CD14-positive monocyte (primary cell): ENCODE data around the gene KLHL22. TPM values are rescaled to one million over a fixed set of nuclear protein-coding genes. Genes with fewer than 3 reads are reported as not detected.
A peak's percentile ranks its signal among the peaks of the same experiment; 100 is the strongest.
"Not testable (repeated sequence)": the region's sequence is repeated elsewhere in the genome, so short reads cannot be mapped to it uniquely, and the experiment has no call there.

ENCODE experiments used
- DNase-seq, 3 donors: peaks; one replicate each; pipeline ENCODE4 v3.0.0-alpha.2; 2011 to 2022
- H2AFZ ChIP-seq: 2 replicates; pipeline ENCODE4 v1.6.0; 2012; ENCODE audit warnings: mild to moderate bottlenecking, low read depth, low read length, inconsistent platforms; ENCODE audit not compliant: insufficient read depth, poor library complexity, severe bottlenecking
- H3K27ac ChIP-seq, 2 donors: 1 replicate in 1 of 2; 2 replicates in 1 of 2; pipeline ENCODE4 v1.5.1; 2012 to 2013; ENCODE audit warnings: low read length in 2 of 2, control low read depth in 1 of 2, inconsistent platforms in 1 of 2, low read depth in 1 of 2, mild to moderate bottlenecking in 1 of 2
- H3K27me3 ChIP-seq, 2 donors: one replicate each; pipeline versions ENCODE4 v1.6.0 to v1.6.1; 2011 to 2013; ENCODE audit warnings: low read length in 2 of 2; ENCODE audit not compliant: control insufficient read depth in 2 of 2, insufficient read depth in 2 of 2
- H3K36me3 ChIP-seq, 2 donors: replicated peaks in 1 of 2; 1 replicate in 1 of 2; 2 replicates in 1 of 2; pipeline versions ENCODE4 v1.5.1 to v1.6.1; 2012 to 2013; ENCODE audit warnings: low read length in 2 of 2, control low read depth in 1 of 2, inconsistent platforms in 1 of 2, mild to moderate bottlenecking in 1 of 2; ENCODE audit not compliant: insufficient read depth in 2 of 2, control insufficient read depth in 1 of 2
- H3K4me1 ChIP-seq, 2 donors: 1 replicate in 1 of 2; 2 replicates in 1 of 2; pipeline versions ENCODE4 v1.5.1 to v1.6.1; 2012 to 2013; ENCODE audit warnings: low read length in 2 of 2, control low read depth in 1 of 2, inconsistent platforms in 1 of 2, mild to moderate bottlenecking in 1 of 2, moderate library complexity in 1 of 2; ENCODE audit not compliant: insufficient read depth in 2 of 2, control insufficient read depth in 1 of 2
- H3K4me2 ChIP-seq: replicated peaks from 2 replicates; pipeline ENCODE3; 2012; ENCODE audit warnings: low read length, moderate library complexity, mild to moderate bottlenecking; ENCODE audit not compliant: poor library complexity, severe bottlenecking; ENCODE audit errors: extremely low read depth
- H3K4me3 ChIP-seq, 3 experiments: fragments of 200-600 bp in 1 of 3; sonication (generic) in 1 of 3; replicated peaks in 1 of 3; 1 replicate in 2 of 3; 2 replicates in 1 of 3; pipeline ENCODE4 v1.5.1; 2011 to 2013; ENCODE audit warnings: low read length in 3 of 3, mild to moderate bottlenecking in 3 of 3, control low read depth in 2 of 3, low read depth in 2 of 3, inconsistent platforms in 1 of 3, moderate library complexity in 1 of 3
- H3K79me2 ChIP-seq: 2 replicates; pipeline ENCODE4 v1.6.0; 2012; ENCODE audit warnings: mild to moderate bottlenecking, control low read depth, inconsistent platforms, low read length, moderate library complexity; ENCODE audit not compliant: insufficient read depth
- H3K9ac ChIP-seq: 2 replicates; pipeline ENCODE4 v1.6.0; 2017; ENCODE audit warnings: low read length, mild to moderate bottlenecking; ENCODE audit not compliant: insufficient read depth, poor library complexity, severe bottlenecking
- H3K9me3 ChIP-seq, 2 donors: replicated peaks in 1 of 2; 1 replicate in 1 of 2; 2 replicates in 1 of 2; pipeline versions ENCODE4 v1.5.1 to v1.6.1; 2012 to 2013; ENCODE audit warnings: low read length in 2 of 2, control low read depth in 1 of 2; ENCODE audit not compliant: control insufficient read depth in 1 of 2, insufficient read depth in 1 of 2
- H4K20me1 ChIP-seq: 2 replicates; pipeline ENCODE4 v1.6.0; 2012; ENCODE audit warnings: mild to moderate bottlenecking, low read length, control low read depth, moderate library complexity; ENCODE audit not compliant: insufficient read depth
- H3K27ac Mint-ChIP-seq, 7 donors: one replicate each; pipeline ENCODE4 v1.8.0; 2020; ENCODE audit warnings: mild to moderate bottlenecking in 7 of 7, mixed read lengths in 7 of 7, moderate library complexity in 6 of 7, inconsistent platforms in 2 of 7
- H3K27me3 Mint-ChIP-seq, 3 donors: one replicate each; pipeline ENCODE4 v1.8.0; 2021 to 2022; ENCODE audit warnings: low read depth in 3 of 3, mild to moderate bottlenecking in 3 of 3, mixed read lengths in 3 of 3, moderate library complexity in 3 of 3, inconsistent platforms in 1 of 3
- H3K36me3 Mint-ChIP-seq, 2 donors: one replicate each; pipeline ENCODE4 v1.8.0; 2020; ENCODE audit warnings: mixed read lengths in 2 of 2, inconsistent platforms in 1 of 2, mild to moderate bottlenecking in 1 of 2
- H3K4me1 Mint-ChIP-seq: one replicate; pipeline ENCODE4 v1.8.0; 2020; ENCODE audit warnings: mild to moderate bottlenecking, mixed read lengths
- H3K4me3 Mint-ChIP-seq, 2 donors: one replicate each; pipeline ENCODE4 v1.8.0; 2020; ENCODE audit warnings: mild to moderate bottlenecking in 2 of 2, mixed read lengths in 2 of 2, moderate library complexity in 1 of 2
- H3K9me3 Mint-ChIP-seq, 7 donors: one replicate each; pipeline ENCODE4 v1.8.0; 2020 to 2022; ENCODE audit warnings: mixed read lengths in 7 of 7, mild to moderate bottlenecking in 6 of 7, moderate library complexity in 6 of 7, inconsistent platforms in 2 of 7
- WGBS: methylation state at CpG from one replicate; pipeline ENCODE4 v1.1.5; 2013; ENCODE audit warnings: missing lambda C conversion rate; ENCODE audit not compliant: insufficient coverage; 5-methylcytosine and 5-hydroxymethylcytosine counted together
- intact Hi-C, 2 donors: fragments of 100-400 bp; cut with micrococcal nuclease; formaldehyde crosslinking; loops; one replicate each; pipeline versions ENCODE4 v1.15.0 to v1.15.1; 2023
- polyA plus RNA-seq, 3 donors: library from polyadenylated mRNA; depleted of rRNA in 1 of 3; unstranded in 2 of 3; stranded (reverse) in 1 of 3; fragments of 300-500 nt in 2 of 3; fragments of >200 nt in 1 of 3; fragmentation: Illumina TruSeq in 2 of 3; gene quantifications; 1 replicate in 2 of 3; 2 replicates in 1 of 3; pipeline ENCODE4 v1.2.3, GENCODE V29; 2012 to 2021
- TF ChIP-seq, protein P1 (sequence below): fragments of 200-600 bp; IDR thresholded peaks from one replicate; pipeline ENCODE4 v1.8.0; 2022; ENCODE audit warnings: antibody characterized with exemption, mild to moderate bottlenecking

KLHL22 gene
- polyA plus RNA-seq, 3 donors = 7.8 to 15.6 (median 9.2) TPM

DNA sequence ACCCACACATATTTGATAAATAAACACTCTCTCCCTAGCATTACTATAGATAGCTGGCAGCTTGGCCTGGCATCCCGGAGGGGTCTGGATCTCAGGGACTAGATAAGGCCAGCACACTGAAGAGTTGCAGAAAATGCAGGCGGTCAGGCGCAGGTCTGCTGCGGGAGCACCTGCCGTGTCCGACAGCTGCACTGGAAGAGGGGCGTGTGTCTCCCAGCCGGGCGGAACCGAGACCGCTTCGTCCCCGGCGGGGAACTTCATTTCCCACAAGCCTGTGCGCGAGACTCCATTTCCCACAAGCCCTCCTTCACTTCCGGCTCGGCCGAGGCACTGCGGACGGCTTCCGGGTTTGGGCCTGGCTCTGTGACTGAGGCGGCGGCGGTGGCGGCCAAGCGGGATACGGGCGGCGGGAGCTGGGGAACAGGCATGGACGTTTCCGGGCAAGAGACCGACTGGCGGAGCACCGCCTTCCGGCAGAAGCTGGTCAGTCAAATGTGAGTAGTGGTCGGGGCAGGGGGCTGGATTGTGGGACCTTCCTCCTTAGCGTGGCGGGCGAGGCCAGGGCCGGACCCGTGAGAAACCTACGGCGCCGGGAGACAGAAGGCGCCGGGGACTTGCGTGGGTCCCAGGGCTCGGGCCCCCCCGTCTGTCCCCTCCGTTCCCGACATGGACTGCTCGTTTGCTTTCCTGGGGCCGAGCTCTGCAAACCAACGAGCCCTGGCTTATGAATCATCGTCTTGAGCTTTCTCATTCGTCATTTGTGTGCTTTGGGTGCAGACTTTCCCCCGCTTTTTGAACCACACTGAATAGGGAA, 11.9 kb upstream of the KLHL22 start, which contains the start of gene MED15:
MED15 (plus strand) TSS at position 358 of the 814 bp plus-strand sequence; CDS start at position 427, 69 bp downstream.
- Mint-ChIP-seq H3K36me3 (peaks cover 5 to 10% of the 10 kb centered on the region in 2 donors), H3K9me3 (no peaks in the 10 kb centered on the region), H3K27me3 (peaks cover 0 to 2% (median 2%) of the 10 kb centered on the region in 3 donors), H3K4me3 (peak within 1 kb of the TSS; percentile 96 to 98), H3K27ac (peak within 1 kb of the TSS; percentile 96 to 99 (median 98)), H3K4me1 (peaks cover 47% of the 10 kb centered on the region)
- no peaks in the 10 kb centered on the region for H3K27me3 ChIP-seq
- H2AFZ ChIP-seq = peak within 1 kb of the TSS; percentile 72
- peak within 1 kb of the TSS; percentile 94 to 98 for H3K27ac ChIP-seq
- peak within 1 kb of the TSS; percentile 91 to 99 (median 96) for H3K4me3 ChIP-seq
- DNase-seq = peak; percentile 83 to 91 (median 85)
- H3K36me3 ChIP-seq = peaks cover 0 to 14% of the 10 kb centered on the region in 2 donors
- peaks cover 28 to 42% of the 10 kb centered on the region in 2 donors for H3K4me1 ChIP-seq
- peak within 1 kb of the TSS; percentile 99 for H3K9ac ChIP-seq
- intact Hi-C loops = loop anchor here in 1 of 2 donors (2.0 kb wide), 1 partner anchor 13 kb away; the partner anchor contains the start of gene KLHL22
- peak within 1 kb of the TSS; percentile 99 for H3K4me2 ChIP-seq
- H3K79me2 ChIP-seq = peaks cover 53% of the 10 kb centered on the region
- H4K20me1 ChIP-seq = peaks cover 43% of the 10 kb centered on the region
- TF ChIP-seq, protein P1, sequence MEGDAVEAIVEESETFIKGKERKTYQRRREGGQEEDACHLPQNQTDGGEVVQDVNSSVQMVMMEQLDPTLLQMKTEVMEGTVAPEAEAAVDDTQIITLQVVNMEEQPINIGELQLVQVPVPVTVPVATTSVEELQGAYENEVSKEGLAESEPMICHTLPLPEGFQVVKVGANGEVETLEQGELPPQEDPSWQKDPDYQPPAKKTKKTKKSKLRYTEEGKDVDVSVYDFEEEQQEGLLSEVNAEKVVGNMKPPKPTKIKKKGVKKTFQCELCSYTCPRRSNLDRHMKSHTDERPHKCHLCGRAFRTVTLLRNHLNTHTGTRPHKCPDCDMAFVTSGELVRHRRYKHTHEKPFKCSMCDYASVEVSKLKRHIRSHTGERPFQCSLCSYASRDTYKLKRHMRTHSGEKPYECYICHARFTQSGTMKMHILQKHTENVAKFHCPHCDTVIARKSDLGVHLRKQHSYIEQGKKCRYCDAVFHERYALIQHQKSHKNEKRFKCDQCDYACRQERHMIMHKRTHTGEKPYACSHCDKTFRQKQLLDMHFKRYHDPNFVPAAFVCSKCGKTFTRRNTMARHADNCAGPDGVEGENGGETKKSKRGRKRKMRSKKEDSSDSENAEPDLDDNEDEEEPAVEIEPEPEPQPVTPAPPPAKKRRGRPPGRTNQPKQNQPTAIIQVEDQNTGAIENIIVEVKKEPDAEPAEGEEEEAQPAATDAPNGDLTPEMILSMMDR = no peak
- H3K9me3 ChIP-seq = no peaks in the 10 kb centered on the region
- under 1% methylated on average over 58 of the region's 58 CpGs for WGBS

DNA sequence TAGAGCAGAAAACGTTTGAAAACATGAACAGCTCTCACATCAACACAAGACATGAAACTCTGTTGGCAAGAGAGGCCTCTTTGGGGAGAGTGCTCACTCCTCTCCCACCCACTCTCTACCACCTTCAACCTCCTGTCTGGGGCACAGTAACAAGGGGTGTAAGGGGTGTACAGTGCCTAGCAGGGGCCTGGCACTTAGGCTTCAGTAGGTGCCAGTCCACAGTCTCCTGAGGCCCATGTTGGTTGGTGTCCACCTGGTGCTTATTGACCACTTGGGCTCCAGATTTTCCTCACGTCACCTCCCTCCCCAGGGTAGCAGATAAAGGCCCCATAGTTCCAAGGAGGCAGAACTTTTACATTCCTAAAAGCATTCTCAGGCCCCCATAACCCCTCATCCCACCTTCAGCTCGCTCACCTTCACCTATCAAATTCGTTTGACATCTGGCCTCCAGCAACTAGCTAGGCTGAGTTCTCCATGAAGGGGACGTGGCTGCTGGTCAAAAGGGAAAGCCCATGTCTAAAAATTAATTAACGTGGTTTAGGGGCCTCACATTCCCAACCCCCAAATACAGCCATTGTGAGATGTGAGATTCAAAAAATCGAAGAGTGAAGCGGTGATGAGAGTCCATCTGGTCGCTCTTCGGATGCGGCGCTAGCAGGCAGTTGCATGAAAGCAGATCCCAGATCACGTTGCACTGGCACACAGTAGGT, 11.1 kb upstream of the KLHL22 start:
- no peak for DNase-seq
- peaks cover 45% of the 10 kb centered on the region for H3K79me2 ChIP-seq
- Mint-ChIP-seq H3K27me3 (peaks cover 0 to 2% (median 0%) of the 10 kb centered on the region in 3 donors), H3K27ac (peak overlapping the region in 5 of 7 donors; percentile 97 to 99 (median 98)), H3K36me3 (peaks cover 0 to 13% of the 10 kb centered on the region in 2 donors), H3K4me3 (peak overlapping the region; percentile 96 to 98), H3K4me1 (peaks cover 40% of the 10 kb centered on the region), H3K9me3 (no peaks in the 10 kb centered on the region)
- H4K20me1 ChIP-seq = peaks cover 35% of the 10 kb centered on the region
- H3K27me3 ChIP-seq = no peaks in the 10 kb centered on the region
- no peak overlapping the region for H3K9ac ChIP-seq
- H3K27ac ChIP-seq = peak overlapping the region in 1 of 2 donors; percentile 98
- peaks cover 28 to 42% of the 10 kb centered on the region in 2 donors for H3K4me1 ChIP-seq
- H3K9me3 ChIP-seq = no peaks in the 10 kb centered on the region
- H2AFZ ChIP-seq = peak overlapping the region; percentile 72
- 91% methylated on average over 10 of the region's 13 CpGs for WGBS
- TF ChIP-seq, protein P1 = no peak
- peak overlapping the region in 2 of 3 experiments; percentile 96 to 99 for H3K4me3 ChIP-seq
- peak overlapping the region; percentile 99 for H3K4me2 ChIP-seq
- intact Hi-C loops = no loop called here
- peaks cover 0 to 9% of the 10 kb centered on the region in 2 donors for H3K36me3 ChIP-seq

DNA sequence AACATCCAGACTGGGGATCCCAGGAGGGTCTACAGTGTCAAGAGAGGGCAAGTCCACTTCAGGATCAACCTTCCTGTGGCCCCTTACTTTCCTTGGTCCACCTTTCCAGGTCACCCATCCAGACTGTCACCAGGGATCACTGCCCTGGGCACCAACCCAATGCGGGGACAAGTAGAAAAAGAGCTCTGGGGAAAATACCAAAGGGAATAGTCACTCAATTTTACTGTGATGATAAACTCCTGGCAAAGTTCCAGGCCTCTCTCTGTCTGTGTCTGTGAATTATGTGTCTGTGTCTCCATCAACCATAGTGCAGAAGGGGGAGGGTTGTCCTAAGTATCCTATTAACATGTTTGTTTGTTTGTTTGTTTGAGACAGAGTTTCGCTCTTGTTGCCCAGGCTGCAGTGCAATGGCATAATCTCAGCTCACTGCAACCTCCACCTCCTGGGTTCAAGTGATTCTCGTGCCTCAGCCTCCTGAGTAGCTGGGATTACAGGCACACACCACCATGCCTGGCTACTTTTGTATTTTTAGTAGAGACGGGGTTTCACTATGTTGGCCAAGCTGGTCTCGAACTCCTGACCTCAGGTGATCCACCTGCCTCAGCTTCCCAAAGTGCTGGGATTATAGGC, 8.8 kb upstream of the KLHL22 start:
- peaks cover 23% of the 10 kb centered on the region for H3K79me2 ChIP-seq
- H3K4me3 Mint-ChIP-seq = peak overlapping the region in 1 of 2 donors; percentile 34
- intact Hi-C loops, H3K27me3 Mint-ChIP-seq, H3K27ac Mint-ChIP-seq, H3K9ac ChIP-seq, H3K4me2 ChIP-seq, H3K9me3 Mint-ChIP-seq, H3K36me3 ChIP-seq, H2AFZ ChIP-seq, H3K9me3 ChIP-seq, H3K27ac ChIP-seq, H3K27me3 ChIP-seq, DNase-seq, H3K4me3 ChIP-seq: not testable (repeated sequence)
- H3K4me1 Mint-ChIP-seq = peaks cover 21% of the 10 kb centered on the region
- peaks cover 12% of the 10 kb centered on the region for H4K20me1 ChIP-seq
- 100% methylated on average over 2 of the region's 5 CpGs for WGBS
- peaks cover 10 to 26% of the 10 kb centered on the region in 2 donors for H3K36me3 Mint-ChIP-seq
- peaks cover 16 to 21% of the 10 kb centered on the region in 2 donors for H3K4me1 ChIP-seq
